Globus pallidus (tissue), 1 donor: ENCODE measurements around the gene PIGS.

ENCODE experiments used
- DNase-seq: peaks from one replicate; pipeline ENCODE4 v3.0.0-alpha.2; 2015; ENCODE audit warnings: low spot score

PIGS gene

DNA sequence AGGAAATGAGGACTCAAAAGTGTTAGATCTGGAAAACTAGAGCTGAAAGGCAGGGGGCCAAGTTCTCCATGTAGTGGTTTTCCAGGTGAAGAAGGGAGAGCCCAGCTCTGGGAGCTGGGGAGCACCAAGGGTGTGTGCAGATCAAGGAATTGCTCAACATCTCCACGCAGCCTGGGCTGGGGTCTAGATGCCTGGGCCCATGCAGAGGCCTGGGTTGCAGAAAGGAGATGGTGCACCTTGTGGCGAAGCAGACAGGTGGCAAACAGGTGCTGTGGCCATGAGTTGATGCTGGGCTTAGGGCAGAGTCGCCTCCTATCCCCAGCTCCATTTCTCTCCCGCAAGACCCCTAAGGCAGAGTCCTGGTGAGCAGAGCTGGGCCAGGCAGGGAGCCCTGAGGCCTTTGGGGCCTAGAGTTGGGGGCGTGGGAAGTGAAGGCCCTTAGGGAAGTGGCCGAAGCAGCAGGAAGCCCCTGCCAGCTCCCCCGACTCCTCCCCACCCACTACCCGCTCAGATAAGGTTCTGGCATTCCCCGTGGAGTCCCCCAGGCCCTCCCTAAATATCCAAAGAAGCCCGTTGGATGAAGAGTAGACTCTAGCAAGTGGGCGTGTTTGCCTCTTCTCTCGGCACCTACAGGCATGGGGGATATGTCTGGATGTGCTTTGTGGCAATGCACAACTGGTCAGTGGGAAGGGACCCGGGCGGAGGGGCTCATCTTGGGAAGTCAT, 64.4 kb downstream of the PIGS start:
- DNase-seq = no peak

DNA sequence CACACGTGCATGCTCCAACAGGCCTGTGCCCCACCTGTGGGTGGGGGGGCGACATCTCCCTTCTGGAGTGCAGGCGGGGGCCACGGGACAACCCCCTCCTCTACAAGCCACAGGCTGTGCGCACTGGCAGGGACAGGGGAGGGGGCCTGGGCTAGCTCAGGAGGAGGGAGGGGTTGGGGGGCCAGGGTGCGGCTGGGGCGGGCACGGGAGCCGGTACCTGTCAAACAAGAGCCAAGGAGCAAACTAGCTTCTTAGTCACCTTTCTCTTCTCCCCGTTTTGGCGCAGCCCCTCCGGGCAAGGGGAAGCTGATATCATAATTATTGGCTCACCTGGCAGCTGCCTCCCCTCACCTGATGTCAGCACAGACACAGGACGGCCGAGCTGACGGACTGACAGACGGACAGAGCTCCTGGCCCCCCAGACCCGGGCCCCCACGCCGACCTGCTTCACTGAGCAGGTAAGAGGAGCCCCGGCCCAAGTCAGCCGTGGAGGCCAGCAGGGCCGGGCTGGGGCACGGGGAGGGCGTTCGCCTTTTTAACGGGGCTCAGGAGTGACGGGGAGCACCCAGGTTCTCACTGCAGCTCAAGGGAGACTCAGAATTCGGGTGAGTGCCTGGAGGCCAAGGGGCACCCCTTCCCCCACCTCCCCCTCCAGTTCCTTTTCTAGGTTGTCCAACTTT, 65.2 kb downstream of the PIGS start, which contains the start of gene FOXN1:
TSS of gene FOXN1 (plus strand) at position 363 of the 680 bp plus-strand sequence. CDS start 17,622 bp downstream, outside the sequence.
- DNase-seq = no peak

DNA sequence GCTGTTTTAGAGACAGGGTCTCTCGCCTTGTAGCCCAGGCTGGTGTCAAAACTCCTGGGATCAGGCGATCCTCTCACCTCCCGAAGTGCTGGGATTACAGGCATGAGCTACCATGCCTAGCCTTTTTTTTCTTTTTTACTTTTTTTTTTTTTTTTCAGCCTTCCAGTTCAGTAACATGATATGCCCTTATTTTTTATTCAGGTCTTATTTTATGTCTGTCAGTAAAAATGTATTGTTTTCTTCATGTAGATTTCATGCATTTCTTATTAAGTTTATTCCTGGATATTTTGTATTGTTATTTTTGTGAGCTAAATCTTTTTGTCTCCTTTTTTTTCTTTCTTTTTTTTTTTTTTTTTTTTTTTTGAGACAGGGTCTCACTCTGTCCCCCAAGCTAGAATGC, 67.9 kb downstream of the PIGS start:
- DNase-seq = no peak
